GM19025 (cell line): ENCODE data around the gene PAK5.

ENCODE experiments used
- ATAC-seq: cut with Tn5 transposase; IDR thresholded peaks from one replicate; pipeline ENCODE4 v1.9.1; 2021; ENCODE audit warnings: mild to moderate bottlenecking, low read depth, moderate library complexity; ENCODE audit not compliant: unreplicated experiment

PAK5 gene

DNA sequence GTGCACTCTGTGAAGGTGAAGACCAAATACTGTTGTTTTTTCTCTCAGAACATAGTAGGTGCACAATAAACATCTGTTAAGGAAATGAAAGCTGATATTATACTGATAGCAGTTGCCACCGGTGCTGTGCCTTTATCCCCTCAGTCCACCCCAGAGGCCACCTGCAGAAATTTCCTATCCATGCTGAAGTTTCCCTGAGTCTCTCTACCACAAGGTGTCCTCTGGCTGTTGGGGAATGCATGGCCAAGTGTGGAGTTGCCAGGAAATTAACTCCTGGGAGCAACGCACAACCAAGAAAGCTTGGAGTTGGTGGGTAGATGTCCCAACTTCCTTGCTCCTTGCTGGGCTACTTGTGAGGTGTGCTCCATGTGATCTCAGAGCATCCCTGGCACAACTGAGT lies 210.3 kb downstream of the PAK5 start:
- ATAC-seq: no peak

DNA sequence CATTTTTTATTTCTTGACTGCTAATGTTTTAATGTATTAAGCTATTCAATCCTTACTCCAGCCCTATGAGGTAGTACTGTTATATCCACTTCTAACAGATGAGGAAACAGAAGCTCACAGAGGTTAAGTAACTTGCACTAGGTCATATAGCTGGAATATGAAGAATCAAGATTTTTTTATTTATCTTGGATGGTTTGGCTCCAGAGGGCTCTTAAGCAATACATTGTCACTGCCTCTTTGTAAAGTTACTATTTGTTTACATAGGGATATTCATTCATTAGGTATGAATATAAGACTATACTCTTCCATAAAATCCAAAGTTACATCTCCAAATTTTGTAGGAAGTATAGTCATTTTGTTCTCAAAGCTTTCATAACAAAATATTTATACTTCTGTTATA lies 210.7 kb downstream of the PAK5 start:
- ATAC-seq: no peak

- ATAC-seq: no peak
Observed at GRCh38 chr20:9627219-9627618, 211.7 kb downstream of the PAK5 start.

DNA sequence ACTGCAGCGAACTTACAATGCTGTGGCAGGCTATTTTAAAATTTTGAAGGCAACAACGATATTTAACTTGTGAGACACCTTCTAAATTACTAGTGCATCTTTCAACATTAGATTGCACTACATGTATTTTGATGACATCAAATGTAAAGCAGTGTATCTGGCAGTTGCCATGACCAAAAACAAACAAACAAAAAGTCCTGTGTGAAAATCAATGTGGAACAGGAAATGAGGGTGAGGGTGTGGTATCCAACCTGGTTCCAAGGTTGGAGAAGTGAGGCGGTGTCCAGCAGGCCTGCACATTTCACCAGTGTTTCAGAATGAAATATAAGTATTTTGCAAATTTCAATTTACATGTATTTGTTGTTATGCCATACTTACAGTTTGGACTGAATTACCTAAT lies 212.5 kb downstream of the PAK5 start:
- ATAC-seq: no peak

DNA sequence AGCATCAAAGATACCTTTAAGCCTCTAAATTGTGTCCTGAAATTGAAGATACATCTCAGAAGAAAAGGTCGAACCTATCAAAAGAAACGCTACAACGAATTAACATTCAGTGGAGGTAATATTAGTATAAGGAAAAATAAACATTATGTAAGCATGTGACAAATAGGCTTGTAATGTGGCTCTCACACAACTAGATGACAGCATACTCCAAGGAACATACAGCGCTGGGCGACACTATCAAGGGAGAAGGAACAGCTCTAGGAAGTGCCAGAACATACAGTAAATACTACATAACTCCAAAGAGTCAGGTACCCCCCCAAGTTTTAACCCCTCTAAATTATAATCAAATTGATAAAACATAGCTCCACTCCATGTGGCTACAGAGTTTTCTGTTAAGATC lies 220.9 kb downstream of the PAK5 start:
- ATAC-seq: no peak

DNA sequence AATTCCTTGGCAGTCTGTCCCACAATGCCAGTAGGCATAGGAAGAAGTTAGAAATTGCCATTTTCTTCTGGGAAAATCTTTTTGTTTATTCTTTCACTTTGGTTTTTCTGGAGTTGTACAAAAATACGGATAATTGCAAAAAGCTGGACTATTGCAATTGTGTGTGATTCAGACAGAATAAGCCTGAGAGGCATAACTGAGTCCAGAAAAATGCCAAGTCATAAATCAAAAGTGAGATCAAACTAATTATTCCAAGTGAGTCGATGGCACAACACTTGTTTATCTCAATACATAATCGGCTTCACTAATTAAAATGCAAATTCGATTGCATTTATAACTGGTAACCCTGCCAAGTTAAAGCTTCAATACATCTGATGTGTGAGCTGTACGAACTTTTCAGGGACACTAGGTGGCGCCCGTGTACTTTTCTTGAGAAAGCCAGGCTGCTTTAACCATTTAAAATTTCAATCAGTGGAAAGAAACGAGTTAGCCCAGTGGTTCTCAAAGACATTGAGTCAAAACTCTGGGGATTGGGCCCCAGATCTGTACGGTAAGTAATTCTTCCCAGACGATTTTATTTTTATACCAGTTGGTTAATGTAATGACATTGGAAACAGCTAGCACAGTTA lies 221.9 kb downstream of the PAK5 start:
- ATAC-seq: no peak

GRCh38 chr20:9616455-9616805 lies 222.4 kb downstream of the PAK5 start:
- peak; percentile 14 for ATAC-seq

DNA sequence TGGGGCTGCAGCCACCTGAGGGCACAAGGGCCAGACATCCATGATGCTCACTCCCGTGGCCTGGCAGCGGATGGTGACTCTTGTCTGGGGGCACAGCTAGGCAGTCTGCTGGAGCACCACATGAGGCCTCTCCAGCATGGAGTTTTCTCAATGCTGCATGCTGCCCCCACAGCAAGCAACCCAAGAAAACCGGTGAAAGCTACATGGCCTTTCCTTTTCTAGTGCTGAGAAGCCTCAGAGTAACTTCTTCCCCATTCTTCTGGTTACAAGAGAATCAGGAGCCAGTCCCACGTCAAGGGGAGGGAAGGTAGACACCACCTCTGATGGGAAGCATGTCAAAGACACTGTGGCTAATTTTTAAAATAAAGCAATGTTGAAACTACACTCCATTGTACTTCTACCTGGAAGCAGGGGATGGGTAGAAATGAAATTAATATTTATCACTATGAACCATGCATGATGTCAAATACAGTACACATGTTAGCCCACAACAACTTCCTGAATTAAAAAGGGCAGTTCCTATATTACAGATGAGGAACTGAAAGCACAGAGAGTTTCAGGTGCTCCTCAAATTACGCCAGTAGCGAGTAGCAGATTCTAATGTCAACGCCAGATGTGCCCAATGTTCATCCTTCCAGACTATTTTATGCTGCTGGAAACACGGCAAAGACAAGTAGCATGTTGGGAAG lies 223.0 kb downstream of the PAK5 start:
- peak; percentile 88 for ATAC-seq

DNA sequence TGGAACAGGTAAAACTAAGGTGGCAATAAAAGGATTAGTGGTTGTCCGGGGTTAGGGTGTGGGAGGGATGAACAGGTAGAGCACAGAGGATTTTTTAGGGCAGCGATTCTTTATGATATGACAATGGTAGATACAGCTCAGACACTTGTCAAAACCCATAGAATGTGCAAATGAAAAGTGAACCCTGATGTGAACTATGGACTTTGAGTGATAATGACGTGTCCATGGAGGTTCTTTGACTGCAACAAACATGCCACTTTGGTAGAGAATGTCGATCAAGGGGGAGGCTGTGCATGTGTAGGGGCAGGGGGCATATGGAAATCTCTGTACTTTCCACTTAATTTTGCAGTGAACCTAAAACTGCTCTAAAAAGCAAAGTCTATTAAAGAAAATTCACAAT lies 223.8 kb downstream of the PAK5 start:
- ATAC-seq: no peak

DNA sequence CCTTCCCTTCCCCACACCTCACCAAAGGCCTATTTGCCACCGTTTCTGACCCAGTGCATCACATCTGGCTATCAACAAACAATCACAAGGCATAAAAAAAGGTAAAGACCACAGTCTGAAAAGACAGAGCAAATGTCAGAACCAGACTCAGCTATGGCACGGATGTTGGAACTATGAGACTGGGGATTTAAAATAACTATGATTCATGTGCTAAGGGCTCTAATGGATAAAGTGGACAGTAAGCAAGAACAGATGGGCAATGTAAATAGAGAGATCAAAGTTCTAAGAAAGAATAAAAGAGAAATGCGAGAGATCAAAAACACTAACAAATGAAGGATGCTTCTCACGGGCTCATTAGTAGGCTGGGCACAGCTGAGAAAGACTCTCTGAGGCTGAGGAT lies 225.0 kb downstream of the PAK5 start:
- no peak for ATAC-seq

GRCh38 chr20:9611921-9612320 lies 227.0 kb downstream of the PAK5 start:
- no peak for ATAC-seq

DNA sequence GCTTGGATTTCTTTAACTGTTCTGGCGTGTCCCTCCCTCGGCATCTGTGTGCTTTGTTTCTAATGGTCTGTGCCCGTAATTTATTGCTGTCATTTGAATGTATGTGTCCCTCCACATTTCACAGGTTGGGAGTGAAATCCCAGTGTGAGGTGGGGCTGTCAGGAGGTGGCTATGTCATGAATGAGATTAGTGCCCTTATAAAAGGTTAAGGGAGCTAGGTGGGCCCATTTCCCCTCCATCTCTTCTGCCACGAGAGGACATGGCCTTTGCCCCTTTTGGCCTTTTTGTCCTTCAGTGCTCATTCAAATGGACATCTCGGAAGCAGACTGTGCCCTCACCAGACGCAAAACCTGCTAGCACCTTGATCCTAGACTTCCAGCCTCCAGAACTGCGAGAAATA lies 228.2 kb downstream of the PAK5 start:
- ATAC-seq: no peak

DNA sequence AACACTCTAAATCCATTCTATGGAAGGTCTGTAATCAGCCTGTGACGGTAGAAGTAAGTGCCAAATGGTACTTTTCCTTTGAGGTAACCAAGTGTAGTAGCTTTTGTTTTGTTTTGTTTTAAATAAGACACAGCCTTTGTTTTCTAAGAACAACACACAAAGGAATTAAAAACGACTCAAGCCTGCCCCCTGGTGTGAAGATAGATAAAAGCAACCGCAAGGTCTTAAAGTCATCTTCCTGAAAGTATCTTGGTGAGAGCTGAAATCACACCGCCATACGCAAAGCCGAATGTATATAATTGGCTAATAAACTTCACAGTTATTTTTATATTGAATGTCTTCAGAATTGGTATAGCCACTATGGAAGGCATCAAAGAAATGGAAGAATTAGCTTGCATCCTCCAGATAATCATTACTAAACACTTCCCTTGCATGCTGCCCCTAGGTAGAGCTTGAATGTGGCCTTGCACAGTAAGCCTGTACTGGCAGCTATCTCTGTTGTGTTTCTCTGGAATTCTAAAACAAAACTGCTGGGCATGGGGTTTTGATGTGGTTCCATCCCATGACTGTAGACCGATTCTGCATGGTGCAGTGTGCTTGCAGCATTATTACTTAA lies 228.9 kb downstream of the PAK5 start:
- no peak for ATAC-seq

DNA sequence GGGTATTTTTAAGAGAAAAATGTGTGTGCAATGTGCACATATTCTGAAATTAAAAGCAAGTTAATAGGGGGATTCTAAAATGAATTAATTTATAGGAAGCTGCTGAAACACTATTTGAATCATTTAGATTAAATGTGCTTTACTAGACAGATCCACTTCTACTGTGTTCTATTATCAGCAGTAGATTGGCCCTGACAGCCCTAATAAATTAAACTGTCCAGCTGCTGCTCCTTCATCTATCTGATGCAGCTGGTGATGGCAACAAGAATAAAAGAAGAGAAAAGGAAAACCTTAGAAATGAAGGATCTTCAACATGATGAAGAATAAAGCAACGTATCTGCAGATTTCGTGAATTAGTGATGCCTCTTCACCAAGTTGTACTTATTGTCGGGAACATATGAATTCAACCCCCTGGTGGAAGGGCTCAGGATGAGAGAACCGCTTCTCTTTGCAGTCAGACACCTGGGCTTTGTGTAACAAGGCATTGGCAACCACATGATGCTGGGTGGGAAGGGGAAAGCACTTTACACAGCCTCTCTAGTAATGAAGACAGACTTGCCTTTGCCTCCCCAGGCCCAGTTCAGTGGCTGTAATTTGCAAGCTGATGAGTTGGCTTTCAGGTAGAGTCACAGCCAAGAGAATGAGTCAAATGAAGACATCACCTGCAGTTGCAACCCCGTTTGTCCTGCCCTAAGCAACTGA lies 230.1 kb downstream of the PAK5 start:
- no peak for ATAC-seq

- ATAC-seq: no peak
Observed at GRCh38 chr20:9602847-9603183, 236.1 kb downstream of the PAK5 start.

DNA sequence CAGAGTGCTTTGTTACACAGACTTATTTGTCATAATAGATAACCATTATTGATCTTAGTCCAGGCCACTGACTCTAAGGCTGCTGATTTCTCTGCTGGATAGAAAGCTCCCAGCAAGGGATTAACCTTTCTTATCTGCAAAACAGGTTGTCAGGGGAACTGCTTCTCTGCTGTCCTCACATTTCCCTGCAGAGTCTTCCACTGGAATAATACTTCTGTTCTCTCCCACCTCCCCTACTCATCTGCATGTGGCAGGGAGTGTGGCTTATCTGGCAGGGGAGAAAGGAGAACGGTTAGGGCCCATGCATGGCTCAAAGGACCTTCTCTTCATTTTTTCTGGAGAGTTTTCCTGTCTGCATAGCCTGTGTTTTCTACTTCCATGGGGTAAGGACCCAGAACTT lies 238.3 kb downstream of the PAK5 start:
- ATAC-seq: no peak

- no peak for ATAC-seq
Observed at GRCh38 chr20:9597547-9597946, 241.3 kb downstream of the PAK5 start.

- ATAC-seq: no peak
Observed at GRCh38 chr20:9595763-9596162, 243.1 kb downstream of the PAK5 start.

DNA sequence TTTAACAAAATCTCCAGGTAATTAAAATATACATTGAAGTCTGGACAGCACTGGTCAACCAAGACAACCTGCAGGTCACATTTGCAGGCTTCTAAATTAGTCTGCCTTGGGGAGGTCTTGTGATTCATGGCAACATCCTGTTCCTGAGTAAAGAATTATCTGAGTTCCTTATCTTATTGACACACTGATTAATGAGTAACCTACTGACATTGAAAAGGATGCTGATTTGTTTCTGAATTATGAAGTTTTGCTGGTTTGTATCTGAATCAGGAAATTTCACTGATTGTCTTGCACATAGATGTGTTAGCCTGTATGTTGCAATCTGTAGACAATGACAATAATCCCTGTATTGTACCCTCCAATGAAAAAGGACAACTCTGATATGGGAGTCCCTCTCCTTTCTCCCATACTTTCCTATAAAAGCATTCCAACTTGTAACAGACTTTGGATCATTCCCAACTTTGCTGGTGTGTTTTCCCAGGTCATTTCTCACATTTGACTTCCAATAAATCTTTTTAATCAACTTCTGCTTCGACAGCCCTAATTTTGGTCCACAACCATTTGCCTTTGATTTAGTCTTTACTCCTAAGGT lies 244.5 kb downstream of the PAK5 start:
- no peak for ATAC-seq

GRCh38 chr20:9592419-9592818 lies 246.5 kb downstream of the PAK5 start:
- ATAC-seq: no peak

DNA sequence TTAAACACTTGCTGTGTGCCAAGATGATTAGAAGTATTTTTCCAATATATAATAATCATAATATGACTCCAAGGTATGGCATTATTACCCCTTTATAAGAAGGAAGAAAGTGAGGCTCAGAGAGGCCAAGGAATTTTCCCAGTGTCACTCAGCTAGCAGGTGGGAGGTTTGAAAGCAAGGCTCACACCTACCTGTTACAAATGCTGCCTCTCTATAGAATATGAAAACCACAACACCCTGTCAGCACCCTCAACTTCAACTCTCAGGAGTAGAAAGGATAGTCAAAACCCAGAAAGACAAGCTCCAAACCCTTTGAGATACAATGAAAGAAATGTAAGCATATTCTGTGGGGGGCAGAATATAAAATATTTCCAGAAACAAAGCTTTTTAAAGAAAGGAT lies 247.8 kb downstream of the PAK5 start:
- no peak for ATAC-seq
